CD14-positive monocyte (primary cell): Measurements from ENCODE around the gene TRIOBP. TPM values are rescaled to one million over a fixed set of nuclear protein-coding genes. Genes with fewer than 3 reads are reported as not detected.

Source experiments
- DNase-seq, 3 donors: peaks; one replicate each; pipeline ENCODE4 v3.0.0-alpha.2; 2011 to 2022
- H2AFZ ChIP-seq: 2 replicates; pipeline ENCODE4 v1.6.0; 2012; ENCODE audit warnings: mild to moderate bottlenecking, low read depth, low read length, inconsistent platforms; ENCODE audit not compliant: insufficient read depth, poor library complexity, severe bottlenecking
- H3K27ac ChIP-seq, 2 donors: 1 replicate in 1 of 2; 2 replicates in 1 of 2; pipeline ENCODE4 v1.5.1; 2012 to 2013; ENCODE audit warnings: low read length in 2 of 2, control low read depth in 1 of 2, inconsistent platforms in 1 of 2, low read depth in 1 of 2, mild to moderate bottlenecking in 1 of 2
- H3K27me3 ChIP-seq, 2 donors: one replicate each; pipeline versions ENCODE4 v1.6.0 to v1.6.1; 2011 to 2013; ENCODE audit warnings: low read length in 2 of 2; ENCODE audit not compliant: control insufficient read depth in 2 of 2, insufficient read depth in 2 of 2
- H3K36me3 ChIP-seq, 2 donors: replicated peaks in 1 of 2; 1 replicate in 1 of 2; 2 replicates in 1 of 2; pipeline versions ENCODE4 v1.5.1 to v1.6.1; 2012 to 2013; ENCODE audit warnings: low read length in 2 of 2, control low read depth in 1 of 2, inconsistent platforms in 1 of 2, mild to moderate bottlenecking in 1 of 2; ENCODE audit not compliant: insufficient read depth in 2 of 2, control insufficient read depth in 1 of 2
- H3K4me1 ChIP-seq, 2 donors: 1 replicate in 1 of 2; 2 replicates in 1 of 2; pipeline versions ENCODE4 v1.5.1 to v1.6.1; 2012 to 2013; ENCODE audit warnings: low read length in 2 of 2, control low read depth in 1 of 2, inconsistent platforms in 1 of 2, mild to moderate bottlenecking in 1 of 2, moderate library complexity in 1 of 2; ENCODE audit not compliant: insufficient read depth in 2 of 2, control insufficient read depth in 1 of 2
- H3K4me2 ChIP-seq: replicated peaks from 2 replicates; pipeline ENCODE3; 2012; ENCODE audit warnings: low read length, moderate library complexity, mild to moderate bottlenecking; ENCODE audit not compliant: poor library complexity, severe bottlenecking; ENCODE audit errors: extremely low read depth
- H3K4me3 ChIP-seq, 3 experiments: fragments of 200-600 bp in 1 of 3; sonication (generic) in 1 of 3; replicated peaks in 1 of 3; 1 replicate in 2 of 3; 2 replicates in 1 of 3; pipeline ENCODE4 v1.5.1; 2011 to 2013; ENCODE audit warnings: low read length in 3 of 3, mild to moderate bottlenecking in 3 of 3, control low read depth in 2 of 3, low read depth in 2 of 3, inconsistent platforms in 1 of 3, moderate library complexity in 1 of 3
- H3K79me2 ChIP-seq: 2 replicates; pipeline ENCODE4 v1.6.0; 2012; ENCODE audit warnings: mild to moderate bottlenecking, control low read depth, inconsistent platforms, low read length, moderate library complexity; ENCODE audit not compliant: insufficient read depth
- H3K9ac ChIP-seq: 2 replicates; pipeline ENCODE4 v1.6.0; 2017; ENCODE audit warnings: low read length, mild to moderate bottlenecking; ENCODE audit not compliant: insufficient read depth, poor library complexity, severe bottlenecking
- H3K9me3 ChIP-seq, 2 donors: replicated peaks in 1 of 2; 1 replicate in 1 of 2; 2 replicates in 1 of 2; pipeline versions ENCODE4 v1.5.1 to v1.6.1; 2012 to 2013; ENCODE audit warnings: low read length in 2 of 2, control low read depth in 1 of 2; ENCODE audit not compliant: control insufficient read depth in 1 of 2, insufficient read depth in 1 of 2
- H4K20me1 ChIP-seq: 2 replicates; pipeline ENCODE4 v1.6.0; 2012; ENCODE audit warnings: mild to moderate bottlenecking, low read length, control low read depth, moderate library complexity; ENCODE audit not compliant: insufficient read depth
- H3K27ac Mint-ChIP-seq, 7 donors: one replicate each; pipeline ENCODE4 v1.8.0; 2020; ENCODE audit warnings: mild to moderate bottlenecking in 7 of 7, mixed read lengths in 7 of 7, moderate library complexity in 6 of 7, inconsistent platforms in 2 of 7
- H3K27me3 Mint-ChIP-seq, 3 donors: one replicate each; pipeline ENCODE4 v1.8.0; 2021 to 2022; ENCODE audit warnings: low read depth in 3 of 3, mild to moderate bottlenecking in 3 of 3, mixed read lengths in 3 of 3, moderate library complexity in 3 of 3, inconsistent platforms in 1 of 3
- H3K36me3 Mint-ChIP-seq, 2 donors: one replicate each; pipeline ENCODE4 v1.8.0; 2020; ENCODE audit warnings: mixed read lengths in 2 of 2, inconsistent platforms in 1 of 2, mild to moderate bottlenecking in 1 of 2
- H3K4me1 Mint-ChIP-seq: one replicate; pipeline ENCODE4 v1.8.0; 2020; ENCODE audit warnings: mild to moderate bottlenecking, mixed read lengths
- H3K4me3 Mint-ChIP-seq, 2 donors: one replicate each; pipeline ENCODE4 v1.8.0; 2020; ENCODE audit warnings: mild to moderate bottlenecking in 2 of 2, mixed read lengths in 2 of 2, moderate library complexity in 1 of 2
- H3K9me3 Mint-ChIP-seq, 7 donors: one replicate each; pipeline ENCODE4 v1.8.0; 2020 to 2022; ENCODE audit warnings: mixed read lengths in 7 of 7, mild to moderate bottlenecking in 6 of 7, moderate library complexity in 6 of 7, inconsistent platforms in 2 of 7
- WGBS: methylation state at CpG from one replicate; pipeline ENCODE4 v1.1.5; 2013; ENCODE audit warnings: missing lambda C conversion rate; ENCODE audit not compliant: insufficient coverage; 5-methylcytosine and 5-hydroxymethylcytosine counted together
- intact Hi-C, 2 donors: fragments of 100-400 bp; cut with micrococcal nuclease; formaldehyde crosslinking; loops; one replicate each; pipeline versions ENCODE4 v1.15.0 to v1.15.1; 2023
- polyA plus RNA-seq, 3 donors: library from polyadenylated mRNA; depleted of rRNA in 1 of 3; unstranded in 2 of 3; stranded (reverse) in 1 of 3; fragments of 300-500 nt in 2 of 3; fragments of >200 nt in 1 of 3; fragmentation: Illumina TruSeq in 2 of 3; gene quantifications; 1 replicate in 2 of 3; 2 replicates in 1 of 3; pipeline ENCODE4 v1.2.3, GENCODE V29; 2012 to 2021
- TF ChIP-seq, protein P1 (sequence below): fragments of 200-600 bp; IDR thresholded peaks from one replicate; pipeline ENCODE4 v1.8.0; 2022; ENCODE audit warnings: antibody characterized with exemption, mild to moderate bottlenecking

The TRIOBP gene
- polyA plus RNA-seq, 3 donors = 43.0 to 46.6 (median 44.7) TPM

- TF ChIP-seq, protein P1, sequence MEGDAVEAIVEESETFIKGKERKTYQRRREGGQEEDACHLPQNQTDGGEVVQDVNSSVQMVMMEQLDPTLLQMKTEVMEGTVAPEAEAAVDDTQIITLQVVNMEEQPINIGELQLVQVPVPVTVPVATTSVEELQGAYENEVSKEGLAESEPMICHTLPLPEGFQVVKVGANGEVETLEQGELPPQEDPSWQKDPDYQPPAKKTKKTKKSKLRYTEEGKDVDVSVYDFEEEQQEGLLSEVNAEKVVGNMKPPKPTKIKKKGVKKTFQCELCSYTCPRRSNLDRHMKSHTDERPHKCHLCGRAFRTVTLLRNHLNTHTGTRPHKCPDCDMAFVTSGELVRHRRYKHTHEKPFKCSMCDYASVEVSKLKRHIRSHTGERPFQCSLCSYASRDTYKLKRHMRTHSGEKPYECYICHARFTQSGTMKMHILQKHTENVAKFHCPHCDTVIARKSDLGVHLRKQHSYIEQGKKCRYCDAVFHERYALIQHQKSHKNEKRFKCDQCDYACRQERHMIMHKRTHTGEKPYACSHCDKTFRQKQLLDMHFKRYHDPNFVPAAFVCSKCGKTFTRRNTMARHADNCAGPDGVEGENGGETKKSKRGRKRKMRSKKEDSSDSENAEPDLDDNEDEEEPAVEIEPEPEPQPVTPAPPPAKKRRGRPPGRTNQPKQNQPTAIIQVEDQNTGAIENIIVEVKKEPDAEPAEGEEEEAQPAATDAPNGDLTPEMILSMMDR = no peak
- Mint-ChIP-seq H3K27ac (peak overlapping the region in 1 of 7 donors; percentile 54), H3K27me3 (peaks cover 0 to 1% (median 0%) of the 10 kb centered on the region in 3 donors), H3K4me1 (no peaks in the 10 kb centered on the region), H3K36me3 (peaks cover 62 to 94% of the 10 kb centered on the region in 2 donors), H3K4me3 (no peak overlapping the region), H3K9me3 (no peaks in the 10 kb centered on the region)
- intact Hi-C loops = no loop called here
- H3K27ac ChIP-seq = no peak overlapping the region
- 97% methylated on average over 5 of the region's 16 CpGs for WGBS
- H3K36me3 ChIP-seq = peaks cover 82 to 97% of the 10 kb centered on the region in 2 donors
- no peaks in the 10 kb centered on the region for H3K9me3 ChIP-seq
- H3K9ac ChIP-seq = no peak overlapping the region
- peaks cover 41% of the 10 kb centered on the region for H4K20me1 ChIP-seq
- H3K4me3 ChIP-seq = no peak overlapping the region
- no peak overlapping the region for H3K4me2 ChIP-seq
- DNase-seq = no peak
- H3K4me1 ChIP-seq = no peaks in the 10 kb centered on the region
- H3K27me3 ChIP-seq = no peaks in the 10 kb centered on the region
- H3K79me2 ChIP-seq = no peaks in the 10 kb centered on the region
- H2AFZ ChIP-seq = no peak overlapping the region
Measured at GRCh38 chr22:37763652-37764051, 66.8 kb downstream of the TRIOBP start.

DNA sequence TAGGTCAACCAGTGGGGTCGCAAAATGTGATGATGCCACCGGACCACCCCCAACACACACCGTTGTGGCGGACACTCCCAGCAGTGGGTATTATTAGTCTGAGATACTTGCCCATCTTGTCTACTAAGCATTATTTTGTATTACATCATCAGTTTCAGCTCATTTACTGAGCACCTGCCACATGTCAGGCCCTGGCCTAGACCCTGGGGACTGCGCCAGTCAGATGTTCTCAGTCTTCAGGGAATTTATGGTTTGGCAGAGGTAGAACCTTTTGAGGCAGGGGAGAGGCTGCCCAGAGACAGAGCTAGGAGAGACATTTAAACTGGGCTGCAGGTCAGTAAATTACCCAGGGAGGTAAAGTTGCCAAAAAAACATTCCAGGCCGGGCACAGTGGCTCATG, 67.8 kb downstream of the TRIOBP start:
- Histone ChIP-seq H4K20me1 (peaks cover 32% of the 10 kb centered on the region), H3K4me2 (no peak overlapping the region), H2AFZ (no peak overlapping the region), H3K36me3 (peaks cover 82 to 97% of the 10 kb centered on the region in 2 donors), H3K9me3 (no peaks in the 10 kb centered on the region), H3K9ac (no peak overlapping the region), H3K4me3 (no peak overlapping the region), H3K4me1 (no peaks in the 10 kb centered on the region), H3K27ac (no peak overlapping the region), H3K79me2 (no peaks in the 10 kb centered on the region), H3K27me3 (no peaks in the 10 kb centered on the region)
- no peak overlapping the region for H3K4me3 Mint-ChIP-seq
- peak overlapping the region in 1 of 7 donors; percentile 83 for H3K27ac Mint-ChIP-seq
- H3K27me3 Mint-ChIP-seq = peaks cover 0 to 1% (median 0%) of the 10 kb centered on the region in 3 donors
- no peaks in the 10 kb centered on the region for H3K4me1 Mint-ChIP-seq
- TF ChIP-seq, protein P1 = no peak
- no peak for DNase-seq
- intact Hi-C loops = no loop called here
- 100% methylated on average over 2 of the region's 6 CpGs for WGBS
- H3K9me3 Mint-ChIP-seq = no peaks in the 10 kb centered on the region
- peaks cover 57 to 92% of the 10 kb centered on the region in 2 donors for H3K36me3 Mint-ChIP-seq
